Peyer's patch (tissue), 4 donors: ENCODE results near the gene SPRED2.

Source experiments
- CTCF ChIP-seq, 6 experiments: fragments of 450-650 bp in 4 of 6; fragments of 200-600 bp in 2 of 6; sonication (generic) in 1 of 6; IDR thresholded peaks; one replicate each; pipeline ENCODE4 v1.5.1; 2017 to 2019; ENCODE audit warnings: antibody characterized with exemption in 6 of 6, mild to moderate bottlenecking in 3 of 6, moderate library complexity in 1 of 6
- POLR2A ChIP-seq, 2 donors: fragments of 450-650 bp; IDR thresholded peaks; one replicate each; pipeline ENCODE4 v1.5.1; 2017; ENCODE audit warnings: antibody characterized with exemption in 2 of 2, mild to moderate bottlenecking in 2 of 2, moderate library complexity in 2 of 2

- no peak for TF ChIP-seq CTCF (IDR thresholded peaks at IDR 0.05)
- no peak for TF ChIP-seq POLR2A (IDR thresholded peaks at IDR 0.05)
Measured at GRCh38 chr2:65453916-65454315, 21.5 kb upstream of the SPRED2 start.
